Right ventricle myocardium inferior (tissue), 1 donor: ENCODE measurements around the gene CCM2L. TPM values are rescaled to one million over a fixed set of nuclear protein-coding genes. Genes with fewer than 3 reads are reported as not detected.
A peak's percentile ranks its signal among the peaks of the same experiment; 100 is the strongest.
"Not testable (repeated sequence)": the region's sequence is repeated elsewhere in the genome, so short reads cannot be mapped to it uniquely, and the experiment has no call there.

Source experiments
- ATAC-seq: fragments of 200-7000 bp; cut with Tn5 transposase; one replicate; pipeline ENCODE4 v1.9.1; 2020; ENCODE audit warnings: mild to moderate bottlenecking, moderate library complexity
- DNase-seq: peaks from one replicate; pipeline ENCODE4 v3.0.0; 2021; ENCODE audit errors: missing footprints
- intact Hi-C: fragments of 100-400 bp; cut with DNase I; formaldehyde crosslinking; loops from one replicate; pipeline ENCODE4 v1.11.0; 2022
- total RNA-seq: library from RNA; stranded (reverse); fragmentation: NEBNext Ultra II Directional; extraction: Animal tissue kit (Norgen Biotek cat#: 25700); gene quantifications from one replicate; pipeline ENCODE4 v1.2.1, GENCODE V29; 2021
- donor health status: DM: no; HTN: yes; CAD: no; lungs with severe emphysema.

The CCM2L gene
- total RNA-seq, 1 donor from 2014 or later = 10.3 TPM

GRCh38 chr20:32019563-32020463 lies 9.6 kb downstream of the CCM2L start:
- no peak for DNase-seq
- intact Hi-C loops = no loop called here
- no peak for ATAC-seq

DNA sequence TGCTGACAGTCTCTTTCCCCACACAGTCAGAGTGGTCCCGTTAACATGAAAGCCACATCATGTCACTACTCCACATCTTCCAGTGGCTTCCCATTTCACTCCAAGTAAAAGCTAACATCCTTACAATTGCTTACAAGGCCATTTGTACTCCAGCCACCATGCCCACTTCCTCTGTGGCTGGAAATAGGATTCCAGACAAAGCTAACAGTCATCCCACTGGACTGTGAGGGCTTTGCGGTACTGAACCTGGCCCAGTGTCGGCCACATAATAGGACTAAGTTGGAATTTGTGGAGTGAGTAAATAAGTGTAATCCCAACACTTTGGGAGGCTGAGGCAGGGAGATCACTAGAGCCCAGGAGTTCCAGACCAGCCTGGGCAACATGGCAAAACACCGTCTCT lies 10.9 kb downstream of the CCM2L start:
- ATAC-seq = no peak
- intact Hi-C loops = no loop called here
- DNase-seq = no peak

DNA sequence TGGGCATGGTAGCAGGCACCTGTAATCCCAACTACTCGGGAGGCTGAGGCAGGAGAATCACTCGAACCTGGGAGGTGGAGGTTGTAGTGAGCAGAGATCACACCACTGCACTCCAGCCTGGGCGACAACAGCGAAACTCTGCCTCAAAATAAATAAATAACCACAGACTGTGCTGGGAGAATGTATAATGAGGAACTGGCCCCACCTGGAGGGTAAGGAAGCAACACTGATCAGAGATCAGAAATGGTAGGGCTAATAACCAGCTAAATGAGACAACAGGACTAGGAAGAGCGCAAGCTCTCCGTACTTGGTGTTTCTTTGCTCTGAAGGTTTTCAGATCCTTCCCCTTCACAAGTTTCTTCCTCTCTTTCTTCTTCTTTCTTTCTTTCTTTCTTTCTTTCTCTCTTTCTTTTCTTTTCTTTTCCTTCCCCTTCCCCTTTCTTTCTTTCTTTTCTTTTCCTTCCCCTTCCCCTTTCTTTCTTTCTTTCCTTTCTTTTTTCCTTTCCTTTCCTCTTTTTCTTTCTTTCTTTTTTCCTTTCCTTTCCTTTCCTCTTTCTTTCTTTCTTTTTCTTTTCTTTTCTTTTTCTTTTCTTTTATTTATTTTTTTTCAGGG lies 14.6 kb downstream of the CCM2L start:
- ATAC-seq (no peak), DNase-seq (no peak)
- intact Hi-C loops = no loop called here

DNA sequence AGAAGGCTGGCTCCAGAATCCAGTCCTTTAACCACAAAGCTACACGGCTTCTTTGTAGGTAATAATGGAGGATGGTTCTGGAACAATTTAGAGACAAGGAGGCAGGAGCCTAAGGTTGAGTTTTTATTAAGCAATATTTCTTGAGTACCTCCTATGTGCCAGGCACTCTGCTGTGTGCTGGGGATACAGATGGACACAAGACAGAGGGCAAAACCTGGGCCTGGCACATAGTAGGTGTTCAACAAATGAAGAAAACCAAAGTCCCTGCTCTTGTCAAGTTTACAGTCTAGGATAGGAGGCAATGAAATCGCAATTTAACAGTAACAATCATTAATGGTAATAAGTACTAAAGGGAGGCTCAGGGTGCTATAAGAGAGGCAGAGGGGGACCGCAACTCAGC lies 17.4 kb downstream of the CCM2L start:
- intact Hi-C loops = no loop called here
- no peak for ATAC-seq

DNA sequence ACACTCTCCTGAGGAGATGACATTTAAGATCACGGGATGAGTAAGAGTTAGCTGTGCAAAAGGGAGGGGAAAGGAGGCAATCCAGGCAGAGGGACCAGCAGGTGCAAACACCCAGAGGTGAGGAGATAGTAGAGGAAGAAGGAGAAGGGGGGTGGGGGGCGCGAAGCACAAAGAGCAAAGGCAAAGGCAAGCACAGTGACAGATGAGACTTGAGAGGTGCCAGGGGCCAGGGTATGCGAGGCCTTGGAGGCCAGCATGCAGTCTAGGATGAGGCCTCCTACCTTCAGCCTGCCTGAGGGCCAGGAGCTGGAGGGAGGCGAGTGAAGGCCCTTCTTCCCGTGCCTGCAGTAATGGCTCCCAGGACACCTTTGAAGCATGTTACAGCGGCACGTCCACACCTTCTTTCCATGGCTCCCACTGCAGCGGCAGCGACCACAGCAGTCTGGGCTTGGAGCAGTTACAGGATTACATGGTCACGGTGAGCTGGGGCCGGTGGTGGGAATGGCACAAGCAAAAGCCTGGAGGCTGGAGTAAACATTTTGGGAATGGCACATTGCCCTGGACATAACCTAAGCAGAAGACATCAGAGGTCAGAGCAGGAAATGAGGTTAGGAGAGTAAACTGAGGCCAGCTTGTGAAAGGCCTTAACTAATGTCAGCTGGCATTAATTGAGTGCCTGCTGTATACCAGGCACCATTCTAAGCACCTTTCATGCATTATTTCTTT lies 18.6 kb downstream of the CCM2L start:
- intact Hi-C loops = no loop called here
- no peak for DNase-seq

More for the DNA sequence above, 17.4 kb downstream of the CCM2L start:
- DNase-seq = no peak

GRCh38 chr20:32029561-32029960 lies 19.3 kb downstream of the CCM2L start:
- no peak for DNase-seq
- no peak for ATAC-seq
- intact Hi-C loops = no loop called here

More for the DNA sequence above, 18.6 kb downstream of the CCM2L start:
- ATAC-seq = no peak

- DNase-seq = peak; percentile 83
- intact Hi-C loops = loop anchor here (1.0 to 5.0 kb wide), 3 partner anchors 79 to 208 kb away; partner anchors contain the start of gene PDRG1
- ATAC-seq = peak; percentile 82
These were observed 21.0 kb downstream of the CCM2L start for GRCh38 chr20:32031007-32031958.

DNA sequence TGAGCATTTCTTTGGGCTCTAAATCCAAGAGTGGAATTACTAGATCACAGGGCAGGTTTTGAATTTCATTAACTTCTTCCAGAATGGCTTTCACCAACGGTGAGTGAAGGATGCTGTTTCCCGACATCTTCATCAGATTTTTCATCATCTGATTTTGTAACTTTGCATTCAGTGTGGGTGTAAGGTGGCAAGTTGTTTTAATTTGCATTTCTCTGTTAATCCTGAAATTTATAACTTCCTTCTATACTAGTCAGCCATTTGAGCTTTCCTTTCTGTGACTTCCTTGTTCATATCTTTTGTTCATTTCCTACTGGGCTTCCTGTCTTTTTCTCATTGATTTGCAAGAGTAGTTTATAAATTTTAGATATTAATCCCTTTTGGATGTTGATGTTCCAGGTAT lies 23.1 kb downstream of the CCM2L start:
- no peak for DNase-seq
- intact Hi-C loops = loop anchor here (5.0 kb wide), 1 partner anchor 81 kb away; the partner anchor contains the start of gene PDRG1
- ATAC-seq = no peak

GRCh38 chr20:32033721-32034120 lies 23.5 kb downstream of the CCM2L start:
- ATAC-seq, DNase-seq: not testable (repeated sequence)
- intact Hi-C loops = loop anchor here (5.0 kb wide), 1 partner anchor 81 kb away; the partner anchor contains the start of gene PDRG1

DNA sequence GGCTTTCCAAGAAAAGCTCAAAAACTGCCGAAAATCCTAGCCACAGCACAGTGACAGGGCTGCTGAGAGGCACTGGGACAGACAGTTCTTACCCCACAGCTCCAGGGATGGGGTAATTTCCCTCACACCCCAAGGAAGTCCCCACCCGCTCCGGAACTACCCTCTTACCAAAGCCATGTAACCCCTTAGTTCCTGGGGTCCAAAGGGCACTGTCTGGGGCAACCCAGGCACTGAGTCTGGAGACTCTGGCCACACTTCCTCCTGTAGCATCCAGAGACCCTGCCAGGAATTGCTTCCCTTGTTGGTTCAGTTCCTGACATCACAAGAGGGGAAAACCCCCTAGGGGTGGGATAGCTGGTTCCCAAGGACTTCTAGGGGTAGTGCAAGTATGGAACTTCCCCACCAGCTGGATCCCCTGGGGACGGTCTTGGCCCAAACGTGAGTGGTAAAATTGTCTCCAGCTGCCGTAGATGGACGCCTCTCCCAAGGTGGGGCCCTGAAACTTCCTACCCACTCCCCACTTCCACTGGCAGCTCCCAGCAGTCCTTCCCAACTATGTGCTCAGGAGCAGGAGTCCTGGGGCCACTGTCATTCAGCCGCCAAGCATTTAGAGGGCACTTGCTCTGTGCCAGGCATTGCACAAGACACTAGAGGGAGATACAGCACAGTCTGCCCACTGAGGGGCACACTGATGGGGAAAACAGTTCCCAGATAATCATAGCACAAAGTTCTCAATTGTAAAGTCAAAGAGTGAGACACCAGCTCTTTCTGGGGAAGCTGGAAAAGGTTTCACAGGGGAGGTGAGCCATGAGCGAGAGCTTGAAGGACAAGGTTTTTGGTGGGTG lies 24.6 kb downstream of the CCM2L start:
- intact Hi-C loops = loop anchor here (5.0 kb wide), 1 partner anchor 83 kb away; the partner anchor contains the start of gene PDRG1
- DNase-seq (no peak), ATAC-seq (peak; percentile 74)

DNA sequence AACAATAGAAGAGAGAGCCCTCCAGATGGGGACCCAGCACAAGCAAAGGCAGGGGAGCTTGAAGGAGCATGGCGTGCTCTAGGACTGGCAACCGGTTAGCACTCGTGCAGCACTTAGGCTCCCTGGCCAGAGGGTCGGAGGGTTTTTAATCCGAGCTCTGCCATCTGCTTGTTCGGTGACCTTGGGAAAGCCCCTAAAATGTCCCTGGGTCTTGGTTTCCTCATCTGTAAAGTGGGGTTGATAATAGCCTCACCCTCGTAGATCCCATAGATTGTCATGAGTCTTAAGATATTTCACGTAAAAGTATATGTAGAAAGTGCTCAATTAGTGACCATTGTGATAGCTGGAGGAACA lies 25.2 kb downstream of the CCM2L start:
- ATAC-seq = no peak
- DNase-seq = no peak
- intact Hi-C loops = no loop called here

- intact Hi-C loops = no loop called here
- DNase-seq (no peak), ATAC-seq (no peak)
These were observed 26.0 kb downstream of the CCM2L start for GRCh38 chr20:32036252-32036651.

DNA sequence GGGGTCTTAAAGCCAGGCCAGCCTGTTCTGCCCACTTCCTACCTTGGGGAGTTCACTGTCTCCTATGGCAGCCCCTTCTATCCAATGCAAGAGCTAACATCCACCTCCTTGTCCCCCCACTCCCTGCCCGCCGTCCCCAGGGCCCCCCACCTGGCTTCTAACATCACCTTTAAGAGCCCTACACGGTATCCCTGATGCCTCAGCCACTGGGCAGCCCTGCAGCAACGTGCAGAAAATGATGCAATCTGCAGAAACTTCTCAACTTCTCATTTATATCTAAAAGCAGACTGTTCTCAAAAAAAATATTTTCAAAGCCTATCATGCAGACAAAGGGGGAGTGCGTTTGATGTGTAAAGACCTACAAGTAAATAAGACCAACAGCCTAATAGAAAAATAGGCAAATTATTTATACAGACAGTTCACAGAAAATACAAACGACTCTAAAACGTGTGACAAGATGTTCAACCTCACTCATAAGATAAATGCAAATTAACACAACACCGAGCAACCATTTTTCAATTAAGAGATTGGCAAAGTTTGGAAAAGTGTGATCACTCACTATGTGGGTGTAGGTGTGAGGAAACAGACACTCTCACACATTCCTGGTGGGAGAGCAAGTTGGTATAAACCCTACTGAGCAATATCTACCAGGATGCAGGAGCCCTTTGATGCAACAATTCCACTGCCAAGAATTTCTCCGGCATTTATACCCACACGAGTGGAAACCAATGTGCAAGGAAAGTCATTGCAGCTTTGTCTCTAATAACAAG lies 26.7 kb downstream of the CCM2L start:
- ATAC-seq = no peak
- no peak for DNase-seq
- intact Hi-C loops = no loop called here

DNA sequence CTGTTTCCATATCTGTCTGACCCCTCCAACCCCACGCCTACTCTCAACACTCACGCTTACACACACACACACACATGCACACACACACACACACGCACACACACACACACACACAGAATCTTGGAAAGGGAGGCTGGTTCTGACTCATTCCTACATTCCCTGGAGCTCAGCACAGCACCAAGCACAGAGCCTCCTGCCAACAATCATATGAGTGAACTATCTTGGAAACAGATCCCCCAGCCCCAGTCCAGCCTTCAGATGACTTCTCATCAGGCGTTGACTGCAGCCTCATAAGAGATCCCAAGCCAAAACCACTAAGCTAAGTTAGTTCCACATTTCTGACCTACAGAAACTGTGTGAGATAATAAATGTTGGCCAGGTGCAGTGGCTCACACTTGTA lies 27.7 kb downstream of the CCM2L start:
- no peak for DNase-seq
- intact Hi-C loops = no loop called here

DNA sequence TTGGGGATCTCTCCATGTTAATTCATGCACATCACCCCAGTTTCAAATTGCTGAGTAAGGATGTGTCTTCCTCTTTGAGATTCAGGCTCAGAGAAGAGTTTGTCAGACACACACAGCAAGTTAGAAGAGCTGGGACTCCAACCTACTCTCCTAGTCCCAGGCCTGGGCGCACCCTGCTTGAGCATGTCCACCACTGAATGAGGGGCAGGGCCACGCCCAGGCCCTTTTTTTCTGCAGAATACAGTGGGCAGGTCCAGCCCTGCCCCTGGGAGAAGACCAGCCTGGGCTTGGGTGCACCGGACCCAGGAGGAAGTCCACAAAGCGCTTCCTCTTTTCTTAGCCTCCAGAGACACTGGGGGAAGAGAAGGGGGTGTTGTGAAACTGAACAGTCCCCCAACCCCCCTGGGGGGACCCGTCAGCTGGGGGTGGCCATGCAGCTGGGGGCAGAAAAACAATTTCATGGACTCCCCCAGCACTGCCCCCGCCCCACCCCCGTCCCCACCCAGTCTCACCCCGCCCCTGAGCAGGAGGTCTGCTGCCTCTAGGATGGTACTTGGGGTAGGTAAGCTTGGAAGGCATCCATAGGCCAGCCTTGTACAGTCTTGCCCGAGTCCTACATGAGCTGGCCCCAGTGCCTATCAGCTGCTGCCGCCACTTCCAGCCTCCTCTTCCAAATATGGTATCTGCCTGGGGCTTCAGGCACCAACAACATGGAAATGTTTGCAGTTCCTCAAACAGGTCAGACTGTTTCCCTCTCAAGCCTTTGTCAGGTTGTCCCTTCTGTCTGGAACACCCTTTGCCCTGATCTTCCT lies 30.1 kb downstream of the CCM2L start:
- intact Hi-C loops = no loop called here
- DNase-seq (peak; percentile 89), ATAC-seq (peak; percentile 81)

More for the DNA sequence above, 27.7 kb downstream of the CCM2L start:
- no peak for ATAC-seq

- intact Hi-C loops = no loop called here
- DNase-seq = no peak
- ATAC-seq = no peak
These were observed 35.8 kb downstream of the CCM2L start for GRCh38 chr20:32045999-32046398.
